ENCODE measurements around the gene CPNE7.

Gene CPNE7

DNA sequence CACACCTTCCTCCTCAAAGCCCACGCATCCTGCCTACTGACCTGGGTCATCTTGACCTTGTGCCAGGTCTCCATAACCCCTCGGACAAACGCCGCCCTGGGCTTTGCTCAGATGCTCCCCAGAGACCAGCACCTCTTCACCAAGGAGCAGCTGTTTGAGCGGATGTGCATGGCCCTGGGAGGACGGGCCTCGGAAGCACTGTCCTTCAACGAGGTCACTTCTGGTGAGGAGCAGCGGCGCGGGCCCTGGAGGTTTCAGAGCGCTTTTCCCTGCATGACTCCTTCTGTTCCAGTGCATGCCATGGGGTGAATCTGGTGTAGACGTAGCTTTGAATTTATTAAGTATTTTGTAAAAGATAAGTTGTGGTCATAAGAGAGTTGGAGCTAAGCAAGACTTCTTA is 22.6 kb upstream of the CPNE7 start:
- H4K20me1 ChIP-seq (ENCODE audit: low read depth, low read length), result no peaks in the 10 kb centered on the region
- no peak overlapping the region for H3K9ac ChIP-seq (ENCODE audit: low read length)
- H3F3A ChIP-seq (ENCODE audit: insufficient read depth), result no peaks in the 10 kb centered on the region
- H3K27me3 ChIP-seq (ENCODE audit: low read length), result no peaks in the 10 kb centered on the region
- no peaks in the 10 kb centered on the region for H3K9me3 ChIP-seq (ENCODE audit: insufficient read depth, low read length)
- H3K79me2 ChIP-seq (ENCODE audit: insufficient read depth, low read length), result no peaks in the 10 kb centered on the region
- H3K9me2 ChIP-seq (replicated peaks; ENCODE audit: insufficient read depth, low read length), result no peaks in the 10 kb centered on the region
- TF ChIP-seq CTCF (IDR thresholded peaks at IDR 0.05; ENCODE audit: insufficient read depth, low read length, poor library complexity, severe bottlenecking) (no peak), EZH2phosphoT487 (conservative IDR thresholded peaks at IDR 0.05; ENCODE audit: low read length) (no peak)
- no peak overlapping the region for H2AFZ ChIP-seq (ENCODE audit: low read depth, low read length, severe bottlenecking)
- H3K36me3 ChIP-seq (ENCODE audit: low read length), result no peaks in the 10 kb centered on the region
- H3K4me2 ChIP-seq (ENCODE audit: low read depth, low read length, poor library complexity, severe bottlenecking), result no peak overlapping the region
- H3K4me3 ChIP-seq (ENCODE audit: insufficient read depth, low read length, poor library complexity, severe bottlenecking), result no peak overlapping the region
- no peak overlapping the region for H3K27ac ChIP-seq (ENCODE audit: low read depth, low read length)

DNA sequence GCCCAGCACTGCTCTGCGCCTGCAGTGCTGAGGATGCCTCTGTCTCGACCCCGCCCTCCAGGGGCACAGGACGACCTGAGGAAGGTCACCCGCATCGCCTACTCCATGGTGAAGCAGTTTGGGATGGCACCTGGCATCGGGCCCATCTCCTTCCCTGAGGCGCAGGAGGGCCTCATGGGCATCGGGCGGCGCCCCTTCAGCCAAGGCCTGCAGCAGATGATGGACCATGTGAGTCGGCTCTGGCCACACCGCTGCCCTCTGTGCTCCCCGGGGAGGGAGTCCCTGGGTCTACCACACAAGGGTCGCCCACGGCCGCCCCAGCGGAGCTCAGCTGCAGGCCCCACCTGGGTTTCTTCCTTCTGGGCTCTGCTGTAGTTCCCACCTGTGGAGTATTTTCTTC is 21.8 kb upstream of the CPNE7 start:
- no peaks in the 10 kb centered on the region for H3K9me3 ChIP-seq (ENCODE audit: insufficient read depth, low read length)
- TF ChIP-seq EZH2phosphoT487 (conservative IDR thresholded peaks at IDR 0.05; ENCODE audit: low read length) (no peak), CTCF (IDR thresholded peaks at IDR 0.05; ENCODE audit: insufficient read depth, low read length, poor library complexity, severe bottlenecking) (no peak)
- H3K9me2 ChIP-seq (replicated peaks; ENCODE audit: insufficient read depth, low read length), result no peaks in the 10 kb centered on the region
- no peak overlapping the region for H2AFZ ChIP-seq (ENCODE audit: low read depth, low read length, severe bottlenecking)
- no peak overlapping the region for H3K27ac ChIP-seq (ENCODE audit: low read depth, low read length)
- H3K79me2 ChIP-seq (ENCODE audit: insufficient read depth, low read length), result no peaks in the 10 kb centered on the region
- H3K4me3 ChIP-seq (ENCODE audit: insufficient read depth, low read length, poor library complexity, severe bottlenecking), result no peak overlapping the region
- no peaks in the 10 kb centered on the region for H3K27me3 ChIP-seq (ENCODE audit: low read length)
- no peaks in the 10 kb centered on the region for H3F3A ChIP-seq (ENCODE audit: insufficient read depth)
- no peak overlapping the region for H3K9ac ChIP-seq (ENCODE audit: low read length)
- no peak overlapping the region for H3K4me2 ChIP-seq (ENCODE audit: low read depth, low read length, poor library complexity, severe bottlenecking)
- no peaks in the 10 kb centered on the region for H3K36me3 ChIP-seq (ENCODE audit: low read length)
- no peaks in the 10 kb centered on the region for H4K20me1 ChIP-seq (ENCODE audit: low read depth, low read length)

DNA sequence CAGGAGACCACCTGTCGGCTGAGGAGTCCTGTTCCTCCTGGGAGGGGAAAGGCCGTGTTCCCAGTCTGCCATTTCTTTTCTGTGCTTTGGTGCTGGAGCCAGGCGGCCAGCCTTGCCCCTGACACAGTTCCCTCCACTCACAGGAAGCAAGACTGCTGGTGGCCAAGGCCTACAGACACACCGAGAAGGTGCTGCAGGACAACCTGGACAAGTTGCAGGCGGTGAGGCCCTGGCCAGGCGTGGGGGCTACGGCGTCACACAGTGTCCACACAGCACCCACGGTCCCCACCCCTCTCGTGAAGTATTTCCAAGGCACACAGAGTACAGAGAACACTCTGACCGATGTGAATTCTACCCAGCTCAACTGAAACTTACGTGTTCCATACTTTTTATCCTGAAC is 21.2 kb upstream of the CPNE7 start:
- no peaks in the 10 kb centered on the region for H3K9me2 ChIP-seq (replicated peaks; ENCODE audit: insufficient read depth, low read length)
- H3K27ac ChIP-seq (ENCODE audit: low read depth, low read length), result no peak overlapping the region
- no peak overlapping the region for H3K4me3 ChIP-seq (ENCODE audit: insufficient read depth, low read length, poor library complexity, severe bottlenecking)
- H4K20me1 ChIP-seq (ENCODE audit: low read depth, low read length), result no peaks in the 10 kb centered on the region
- H2AFZ ChIP-seq (ENCODE audit: low read depth, low read length, severe bottlenecking), result no peak overlapping the region
- H3K4me2 ChIP-seq (ENCODE audit: low read depth, low read length, poor library complexity, severe bottlenecking), result no peak overlapping the region
- H3K36me3 ChIP-seq (ENCODE audit: low read length), result no peaks in the 10 kb centered on the region
- H3F3A ChIP-seq (ENCODE audit: insufficient read depth), result no peaks in the 10 kb centered on the region
- H3K9ac ChIP-seq (ENCODE audit: low read length), result no peak overlapping the region
- H3K79me2 ChIP-seq (ENCODE audit: insufficient read depth, low read length), result no peaks in the 10 kb centered on the region
- TF ChIP-seq EZH2phosphoT487 (conservative IDR thresholded peaks at IDR 0.05; ENCODE audit: low read length), result no peak
- TF ChIP-seq CTCF (IDR thresholded peaks at IDR 0.05; ENCODE audit: insufficient read depth, low read length, poor library complexity, severe bottlenecking), result no peak
- H3K27me3 ChIP-seq (ENCODE audit: low read length), result no peaks in the 10 kb centered on the region
- no peaks in the 10 kb centered on the region for H3K9me3 ChIP-seq (ENCODE audit: insufficient read depth, low read length)

DNA sequence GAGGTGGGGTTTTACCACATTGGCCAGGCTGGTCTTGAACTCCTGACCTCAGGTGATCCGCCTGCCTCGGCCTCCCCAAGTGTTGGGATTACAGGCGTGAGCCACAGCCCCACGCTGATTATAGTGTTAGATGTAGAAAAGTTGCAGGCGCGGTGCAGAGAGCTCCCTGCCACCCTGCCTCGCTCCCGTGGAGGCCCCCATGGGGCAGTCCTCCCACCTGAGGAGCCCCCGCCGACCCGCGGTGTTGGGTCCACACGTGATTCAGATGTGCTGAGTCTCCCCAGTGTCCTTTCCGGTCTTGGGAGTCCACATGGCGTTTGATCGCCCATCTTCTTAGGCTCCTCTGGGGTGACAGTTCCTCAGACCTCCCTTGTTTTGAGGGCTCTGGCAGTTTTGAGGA is 20.3 kb upstream of the CPNE7 start:
- H3K9ac ChIP-seq (ENCODE audit: low read length), result no peak overlapping the region
- no peaks in the 10 kb centered on the region for H3K27me3 ChIP-seq (ENCODE audit: low read length)

More for the DNA sequence above, 20.3 kb upstream of the CPNE7 start:
- no peaks in the 10 kb centered on the region for H3K9me2 ChIP-seq (replicated peaks; ENCODE audit: insufficient read depth, low read length)
- no peak overlapping the region for H3K4me2 ChIP-seq (ENCODE audit: low read depth, low read length, poor library complexity, severe bottlenecking)
- no peaks in the 10 kb centered on the region for H3K79me2 ChIP-seq (ENCODE audit: insufficient read depth, low read length)
- no peak overlapping the region for H3K27ac ChIP-seq (ENCODE audit: low read depth, low read length)
- H3F3A ChIP-seq (ENCODE audit: insufficient read depth), result no peaks in the 10 kb centered on the region
- no peak for TF ChIP-seq CTCF (IDR thresholded peaks at IDR 0.05; ENCODE audit: insufficient read depth, low read length, poor library complexity, severe bottlenecking)
- no peak for TF ChIP-seq EZH2phosphoT487 (conservative IDR thresholded peaks at IDR 0.05; ENCODE audit: low read length)
- H3K36me3 ChIP-seq (ENCODE audit: low read length), result no peaks in the 10 kb centered on the region
- no peak overlapping the region for H2AFZ ChIP-seq (ENCODE audit: low read depth, low read length, severe bottlenecking)
- H3K9me3 ChIP-seq (ENCODE audit: insufficient read depth, low read length), result no peaks in the 10 kb centered on the region
- H4K20me1 ChIP-seq (ENCODE audit: low read depth, low read length), result no peaks in the 10 kb centered on the region
- no peak overlapping the region for H3K4me3 ChIP-seq (ENCODE audit: insufficient read depth, low read length, poor library complexity, severe bottlenecking)

Data from SU-DHL-6 (cell line).